HG02938 (cell line): Measurements from ENCODE around the gene BSPH1.
"Not testable (repeated sequence)": the region's sequence is repeated elsewhere in the genome, so short reads cannot be mapped to it uniquely, and the experiment has no call there.

Experiments
- ATAC-seq: cut with Tn5 transposase; IDR thresholded peaks from one replicate; pipeline ENCODE4 v1.9.1; 2021; ENCODE audit warnings: mild to moderate bottlenecking, moderate library complexity; ENCODE audit not compliant: unreplicated experiment

Gene BSPH1

GRCh38 chr19:47928581-47928980 is 63.4 kb downstream of the BSPH1 start:
- not testable (repeated sequence) for ATAC-seq

- not testable (repeated sequence) for ATAC-seq
Measured at GRCh38 chr19:47920107-47920506, 71.9 kb downstream of the BSPH1 start.
